Measurements from ENCODE around the gene FAIM2.

- TF ChIP-seq CTCF (IDR thresholded peaks at IDR 0.05 in 4 of 5, conservative IDR thresholded peaks at IDR 0.05 in 1 of 5) = no peak
- TF ChIP-seq POLR2A (IDR thresholded peaks at IDR 0.05) = no peak
These were observed 38.1 kb upstream of the FAIM2 start for GRCh38 chr12:49941556-49942511.
